GM12865 (cell line): ENCODE measurements around the gene ANO1.

Experiments
- DNase-seq: peaks from one replicate; pipeline ENCODE4 v3.0.0; 2010; ENCODE audit warnings: low read depth
- H3K4me3 ChIP-seq: 2 replicates; pipeline ENCODE4 v1.5.1; 2011; ENCODE audit warnings: mild to moderate bottlenecking, low read depth, low read length, control low read depth
- CTCF ChIP-seq: IDR thresholded peaks from 2 replicates; pipeline ENCODE4 v1.5.1; 2011; ENCODE audit warnings: low read length, control low read depth, low read depth, inconsistent platforms; ENCODE audit not compliant: insufficient read depth; ENCODE audit errors: missing control alignments

Gene ANO1

GRCh38 chr11:70078095-70078780 lies at the start of gene ANO1:
TSS of gene ANO1 (plus strand) at chr11:70078317. CDS start at chr11:70078607, 290 bp downstream.
- DNase-seq, result no peak
- TF ChIP-seq CTCF, result no peak
- no peak within 1 kb of the TSS for H3K4me3 ChIP-seq

GRCh38 chr11:70029115-70029860 lies 48.8 kb upstream of the ANO1 start:
- no peak for TF ChIP-seq CTCF
- H3K4me3 ChIP-seq, result no peak overlapping the region
- no peak for DNase-seq

GRCh38 chr11:70029861-70030380 lies 48.2 kb upstream of the ANO1 start:
- TF ChIP-seq CTCF, result no peak
- DNase-seq, result no peak
- H3K4me3 ChIP-seq, result no peak overlapping the region

- no peak overlapping the region for H3K4me3 ChIP-seq
- DNase-seq, result no peak
- TF ChIP-seq CTCF, result no peak
Observed at GRCh38 chr11:70030412-70030811, 47.7 kb upstream of the ANO1 start.

GRCh38 chr11:70031631-70032469 lies 46.3 kb upstream of the ANO1 start:
- H3K4me3 ChIP-seq, result no peak overlapping the region
- no peak for DNase-seq
- TF ChIP-seq CTCF, result no peak

- DNase-seq, result no peak
- no peak for TF ChIP-seq CTCF
- no peak overlapping the region for H3K4me3 ChIP-seq
Observed at GRCh38 chr11:70032470-70032795, 45.7 kb upstream of the ANO1 start.
